ENCODE measurements around the gene RAB26. TPM values are rescaled to one million over a fixed set of nuclear protein-coding genes. Genes with fewer than 3 reads are reported as not detected.

Gene RAB26
- polyA plus RNA-seq, 1 experiment = 3.6 TPM

DNA sequence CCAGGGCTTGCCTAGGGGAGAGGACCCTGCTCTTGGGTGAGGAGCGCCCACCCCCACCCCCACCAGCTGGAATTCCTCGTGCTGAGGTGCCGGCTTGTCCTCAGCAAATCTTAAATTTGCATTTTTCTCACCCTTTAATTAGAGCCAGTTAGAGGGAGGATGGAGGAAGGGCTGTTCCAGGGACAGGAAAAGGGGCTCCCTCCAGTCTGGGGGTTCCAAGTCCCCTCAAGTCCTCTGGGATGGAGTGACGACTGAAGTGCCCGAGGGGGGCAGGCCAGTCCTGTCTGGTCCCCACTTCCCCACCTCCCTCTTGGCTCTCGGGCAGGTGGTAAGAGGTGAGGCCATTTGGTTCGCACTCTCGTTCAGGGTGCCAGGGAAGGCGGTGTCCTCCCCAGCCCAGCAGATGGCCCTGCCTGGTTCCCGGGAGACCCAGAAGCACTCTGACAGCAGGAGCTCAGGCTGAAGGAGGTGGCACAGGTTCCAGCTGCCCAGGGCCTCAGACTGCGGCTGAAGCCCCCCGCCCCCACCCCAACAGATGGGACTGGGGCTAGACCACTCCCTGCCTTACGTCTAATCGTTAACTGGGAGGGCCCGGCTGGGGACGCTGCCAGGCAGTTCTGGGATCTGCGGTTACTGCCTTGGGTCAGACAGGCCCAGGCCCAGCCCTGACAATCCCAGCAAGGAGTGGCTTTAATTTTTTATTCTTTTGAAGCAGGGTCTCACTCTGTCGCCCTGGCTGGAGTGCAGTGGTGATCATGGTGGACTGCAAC lies 2.2 kb downstream of the RAB26 start:
- H3K27ac ChIP-seq (ENCODE audit: low read depth, low read length) = peak overlapping the region; percentile 57
- peak overlapping the region; percentile 13; the same call in 1 of the 2 replicates for H3K4me3 ChIP-seq (ENCODE audit: low read depth, low read length)
- ChIA-PET CTCF (interaction anchor here (5.2 kb wide), 1 partner anchor 10 kb away, joined by 21 read pairs; no protein-coding TSS in a partner anchor), POLR2A (interaction anchor here (1.1 kb wide), 1 partner anchor 186 kb away, joined by 4 read pairs; the partner anchor contains the start of gene RPS2)
- TF ChIP-seq, protein P1, sequence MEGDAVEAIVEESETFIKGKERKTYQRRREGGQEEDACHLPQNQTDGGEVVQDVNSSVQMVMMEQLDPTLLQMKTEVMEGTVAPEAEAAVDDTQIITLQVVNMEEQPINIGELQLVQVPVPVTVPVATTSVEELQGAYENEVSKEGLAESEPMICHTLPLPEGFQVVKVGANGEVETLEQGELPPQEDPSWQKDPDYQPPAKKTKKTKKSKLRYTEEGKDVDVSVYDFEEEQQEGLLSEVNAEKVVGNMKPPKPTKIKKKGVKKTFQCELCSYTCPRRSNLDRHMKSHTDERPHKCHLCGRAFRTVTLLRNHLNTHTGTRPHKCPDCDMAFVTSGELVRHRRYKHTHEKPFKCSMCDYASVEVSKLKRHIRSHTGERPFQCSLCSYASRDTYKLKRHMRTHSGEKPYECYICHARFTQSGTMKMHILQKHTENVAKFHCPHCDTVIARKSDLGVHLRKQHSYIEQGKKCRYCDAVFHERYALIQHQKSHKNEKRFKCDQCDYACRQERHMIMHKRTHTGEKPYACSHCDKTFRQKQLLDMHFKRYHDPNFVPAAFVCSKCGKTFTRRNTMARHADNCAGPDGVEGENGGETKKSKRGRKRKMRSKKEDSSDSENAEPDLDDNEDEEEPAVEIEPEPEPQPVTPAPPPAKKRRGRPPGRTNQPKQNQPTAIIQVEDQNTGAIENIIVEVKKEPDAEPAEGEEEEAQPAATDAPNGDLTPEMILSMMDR (IDR thresholded peaks at IDR 0.05; ENCODE audit: low read depth, low read length) = no peak
- no peaks in the 10 kb centered on the region; the same call in 1 of the 2 replicates for H3K9me3 ChIP-seq (ENCODE audit: control insufficient read depth, insufficient read depth, low read length)
- DNase-seq (ENCODE audit: low read depth, low spot score) = no peak
- H3K27me3 ChIP-seq (ENCODE audit: control insufficient read depth, insufficient read depth, low read length) = no peaks in the 10 kb centered on the region

- ChIA-PET CTCF (interaction anchor here (5.2 kb wide), 1 partner anchor 11 kb away, joined by 21 read pairs; no protein-coding TSS in a partner anchor), POLR2A (interaction anchor here (1.1 kb wide), 1 partner anchor 187 kb away, joined by 4 read pairs; the partner anchor contains the start of gene RPS2)
- Histone ChIP-seq H3K9me3 (ENCODE audit: control insufficient read depth, insufficient read depth, low read length) (no peaks in the 10 kb centered on the region; the same call in 1 of the 2 replicates), H3K27me3 (ENCODE audit: control insufficient read depth, insufficient read depth, low read length) (no peaks in the 10 kb centered on the region), H3K27ac (ENCODE audit: low read depth, low read length) (peak overlapping the region; percentile 57), H3K4me3 (ENCODE audit: low read depth, low read length) (peak overlapping the region; percentile 15)
- no peak for DNase-seq (ENCODE audit: low read depth, low spot score)
- TF ChIP-seq, protein P1 (IDR thresholded peaks at IDR 0.05; ENCODE audit: low read depth, low read length) = no peak
Observed at GRCh38 chr16:2151188-2152091, 3.0 kb downstream of the RAB26 start.

DNA sequence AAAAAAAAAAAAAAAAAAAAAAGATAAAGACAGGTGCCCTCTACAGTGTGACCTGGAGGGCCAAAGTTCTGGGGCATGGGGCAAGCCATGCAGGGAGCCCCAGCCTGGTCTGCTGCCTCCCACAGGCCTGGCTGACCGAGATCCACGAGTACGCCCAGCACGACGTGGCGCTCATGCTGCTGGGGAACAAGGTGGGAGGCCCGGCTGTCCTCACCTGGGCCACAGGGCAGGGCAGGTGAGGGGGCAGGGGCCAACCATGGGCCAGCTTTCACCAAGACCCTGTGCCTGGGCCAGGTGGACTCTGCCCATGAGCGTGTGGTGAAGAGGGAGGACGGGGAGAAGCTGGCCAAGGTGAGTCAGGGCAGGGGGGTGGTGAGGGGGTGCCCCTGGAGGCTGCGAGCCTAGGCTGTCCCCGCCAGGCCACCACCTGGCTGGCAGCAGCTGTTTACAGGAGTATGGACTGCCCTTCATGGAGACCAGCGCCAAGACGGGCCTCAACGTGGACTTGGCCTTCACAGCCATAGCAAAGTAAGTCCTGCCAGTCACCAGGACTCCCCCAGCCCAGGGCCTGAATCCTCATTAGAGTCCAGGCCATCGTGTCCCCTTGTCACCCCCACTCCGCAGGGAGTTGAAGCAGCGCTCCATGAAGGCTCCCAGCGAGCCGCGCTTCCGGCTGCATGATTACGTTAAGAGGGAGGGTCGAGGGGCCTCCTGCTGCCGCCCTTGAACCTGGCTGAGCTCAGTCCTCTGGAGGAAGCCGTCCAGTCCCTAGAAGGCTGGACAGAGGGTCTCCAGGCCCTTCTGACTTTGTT lies 4.5 kb downstream of the RAB26 start:
- POLR2A ChIA-PET = interaction anchor here (0.6 to 1.8 kb wide), 4 partner anchors 61 to 188 kb away, joined by 3 to 6 read pairs (median 4); partner anchors contain the start of genes PGP and RPS2
- no peaks in the 10 kb centered on the region; the same call in 1 of the 2 replicates for H3K9me3 ChIP-seq (ENCODE audit: control insufficient read depth, insufficient read depth, low read length)
- CTCF ChIA-PET = interaction anchor here (0.9 to 5.2 kb wide), 6 partner anchors 13 to 224 kb away, joined by 3 to 21 read pairs (median 4); no protein-coding TSS in a partner anchor
- DNase-seq (ENCODE audit: low read depth, low spot score) = no peak
- peak overlapping the region; percentile 99 for H3K4me3 ChIP-seq (ENCODE audit: low read depth, low read length)
- TF ChIP-seq, protein P1 (IDR thresholded peaks at IDR 0.05; ENCODE audit: low read depth, low read length) = no peak
- H3K27me3 ChIP-seq (ENCODE audit: control insufficient read depth, insufficient read depth, low read length) = no peaks in the 10 kb centered on the region
- H3K27ac ChIP-seq (ENCODE audit: low read depth, low read length) = peak overlapping the region; percentile 65

DNA sequence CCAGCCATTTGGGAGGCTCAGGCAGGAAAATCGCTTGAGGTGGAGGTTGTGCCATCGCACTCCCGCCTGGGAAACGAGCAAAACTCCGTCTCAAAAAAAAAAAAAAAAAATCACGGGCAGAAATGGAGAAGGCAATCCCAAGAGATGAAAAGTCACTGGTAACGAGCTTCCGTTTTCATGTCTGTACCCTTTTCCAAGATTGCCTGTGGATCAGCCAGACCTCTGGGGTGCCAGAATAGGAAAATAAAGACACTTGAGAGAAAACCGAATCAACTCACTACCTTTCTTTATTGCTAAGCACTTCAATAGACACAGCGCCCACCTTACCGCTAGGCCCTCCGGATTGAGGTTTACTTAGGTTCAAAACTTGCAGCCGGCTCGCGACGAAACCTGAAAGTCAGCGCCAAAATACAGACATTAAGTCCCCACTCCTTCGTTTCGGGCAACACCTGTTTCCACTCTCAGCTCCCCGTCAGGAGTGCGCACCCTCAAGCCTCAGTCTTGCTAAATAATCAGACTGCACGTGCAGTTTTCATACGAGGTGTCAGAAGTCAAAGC lies 6.2 kb downstream of the RAB26 start:
- Histone ChIP-seq H3K4me3 (ENCODE audit: low read depth, low read length) (peak overlapping the region; percentile 99), H3K9me3 (ENCODE audit: control insufficient read depth, insufficient read depth, low read length) (no peaks in the 10 kb centered on the region; the same call in 1 of the 2 replicates), H3K27ac (ENCODE audit: low read depth, low read length) (peak overlapping the region; percentile 73), H3K27me3 (ENCODE audit: control insufficient read depth, insufficient read depth, low read length) (no peaks in the 10 kb centered on the region)
- DNase-seq (ENCODE audit: low read depth, low spot score) = no peak
- ChIA-PET CTCF (interaction anchor here (1.0 to 5.2 kb wide), 4 partner anchors 12 to 150 kb away, joined by 3 to 21 read pairs (median 6); no protein-coding TSS in a partner anchor), POLR2A (interaction anchor here (0.7 to 2.3 kb wide), 30 partner anchors 8 to 372 kb away, joined by 3 to 34 read pairs (median 10); partner anchors contain the start of genes CASKIN1, ECI1, MLST8 and NTHL1)
- TF ChIP-seq, protein P1 (IDR thresholded peaks at IDR 0.05; ENCODE audit: low read depth, low read length) = no peak

All from AG04450 (cell line).